Sigmoid colon (tissue), 7 donors: Measurements from ENCODE around the gene ASAP3. TPM values are rescaled to one million over a fixed set of nuclear protein-coding genes. Genes with fewer than 3 reads are reported as not detected.

Experiments used
- DNase-seq: peaks from one replicate; pipeline ENCODE4 v3.0.0-alpha.2; 2019
- H3K27ac ChIP-seq, 4 donors: fragments of 200-600 bp; sonication (generic); one replicate each; pipeline ENCODE4 v1.5.1; 2016 to 2019; ENCODE audit warnings: mild to moderate bottlenecking in 1 of 4
- H3K27me3 ChIP-seq, 3 donors: fragments of 200-600 bp; sonication (generic); one replicate each; pipeline ENCODE4 v1.5.1; 2019; ENCODE audit warnings: mild to moderate bottlenecking in 1 of 3
- H3K36me3 ChIP-seq, 4 donors: fragments of 200-600 bp; sonication (generic); one replicate each; pipeline ENCODE4 v1.5.1; 2016 to 2019
- H3K4me1 ChIP-seq, 4 donors: fragments of 200-600 bp; sonication (generic); one replicate each; pipeline ENCODE4 v1.5.1; 2017 to 2019
- H3K4me3 ChIP-seq, 4 donors: fragments of 200-600 bp; sonication (generic); one replicate each; pipeline ENCODE4 v1.5.1; 2017 to 2019; ENCODE audit warnings: mild to moderate bottlenecking in 2 of 4, moderate library complexity in 1 of 4
- H3K9me3 ChIP-seq, 4 donors: fragments of 200-600 bp in 3 of 4; sonication (generic) in 3 of 4; one replicate each; pipeline versions ENCODE4 v1.5.1 to v1.6.1; 2013 to 2019
- CTCF ChIP-seq, 4 experiments: fragments of 450-650 bp in 3 of 4; fragments of 200-600 bp in 1 of 4; IDR thresholded peaks; one replicate each; pipeline ENCODE4 v1.5.1; 2016 to 2019; ENCODE audit warnings: antibody characterized with exemption in 4 of 4, mild to moderate bottlenecking in 3 of 4, moderate library complexity in 2 of 4
- EP300 ChIP-seq, 4 donors: sonication (generic); formaldehyde crosslinking; IDR thresholded peaks; one replicate each; pipeline ENCODE4 v1.6.1; 2017; ENCODE audit warnings: antibody characterized with exemption in 4 of 4
- POLR2A ChIP-seq, 2 donors: fragments of 450-650 bp; IDR thresholded peaks; one replicate each; pipeline ENCODE4 v1.6.1; 2016; ENCODE audit warnings: antibody characterized with exemption in 2 of 2, mild to moderate bottlenecking in 2 of 2, moderate library complexity in 2 of 2
- POLR2AphosphoS5 ChIP-seq, 4 donors: sonication (generic); formaldehyde crosslinking; IDR thresholded peaks; one replicate each; pipeline ENCODE4 v1.6.1; 2017; ENCODE audit warnings: antibody characterized with exemption in 4 of 4
- WGBS, 2 donors: extraction: QIAGEN DNeasy Blood & Tissue Kit; methylation state at CpG; one replicate each; pipeline ENCODE4 v1.1.7; 2013; 5-methylcytosine and 5-hydroxymethylcytosine counted together
- intact Hi-C: fragments of 100-400 bp; cut with DNase I; formaldehyde crosslinking; loops from one replicate; pipeline ENCODE4 v1.15.1; 2023
- polyA plus RNA-seq, 3 donors: library from polyadenylated mRNA; stranded (reverse); fragments of 200-250 nt; gene quantifications; one replicate each; pipeline ENCODE4 v1.2.3, GENCODE V29; 2013
- total RNA-seq, 4 donors: library from RNA; depleted of rRNA; stranded (reverse); fragments of >200 nt; gene quantifications; one replicate each; pipeline ENCODE4 v1.1.0, GENCODE V29; 2016
- donor health status: healthy with polysubstance abuse.
- donor health status: Bipolar disorder and iron deficiency.
- donor health status: healthy.

ASAP3 gene
- total and polyA plus RNA-seq, 7 donors = 20.6 to 51.0 (median 22.5) TPM

GRCh38 chr1:23399229-23399628 lies 84.8 kb downstream of the ASAP3 start:
- 88 to 95% methylated on average over 1 of the region's 1 CpG for WGBS, 2 donors
- DNase-seq = no peak
- H3K4me3 ChIP-seq = no peak overlapping the region
- no peaks in the 10 kb centered on the region for H3K27me3 ChIP-seq
- no peaks in the 10 kb centered on the region for H3K9me3 ChIP-seq
- TF ChIP-seq POLR2A (IDR thresholded peaks at IDR 0.05) = no peak
- no peak for TF ChIP-seq POLR2AphosphoS5 (IDR thresholded peaks at IDR 0.05)
- TF ChIP-seq CTCF (IDR thresholded peaks at IDR 0.05) = no peak
- no peak for TF ChIP-seq EP300 (IDR thresholded peaks at IDR 0.05)
- peaks cover 0 to 39% (median 30%) of the 10 kb centered on the region in 4 donors for H3K4me1 ChIP-seq
- H3K36me3 ChIP-seq = peaks cover 0 to 18% (median 4%) of the 10 kb centered on the region in 4 donors
- H3K27ac ChIP-seq = no peak overlapping the region
- intact Hi-C loops = no loop called here

DNA sequence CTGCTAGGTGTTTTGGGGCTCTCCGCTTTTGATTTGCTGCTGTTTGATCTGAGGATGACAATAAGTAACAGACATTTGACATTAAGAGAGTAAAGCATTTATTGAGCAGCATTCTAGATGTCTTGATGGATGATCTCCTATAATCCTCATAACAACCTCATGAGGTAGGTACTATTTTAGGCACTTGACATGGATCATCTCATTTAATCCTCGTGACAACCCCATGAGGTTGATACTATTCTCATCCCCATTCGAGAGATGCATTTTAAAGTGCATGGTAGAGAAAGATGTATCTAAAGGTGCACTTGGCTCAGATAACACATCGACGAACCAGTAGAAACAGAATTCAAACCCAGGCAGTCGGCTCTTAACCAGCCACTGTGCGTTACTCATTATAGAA lies 86.1 kb downstream of the ASAP3 start:
- Histone ChIP-seq H3K36me3 (peaks cover 0 to 18% (median 4%) of the 10 kb centered on the region in 4 donors), H3K4me1 (peaks cover 0 to 39% (median 29%) of the 10 kb centered on the region in 4 donors), H3K4me3 (no peak overlapping the region), H3K9me3 (no peaks in the 10 kb centered on the region), H3K27me3 (no peaks in the 10 kb centered on the region), H3K27ac (no peak overlapping the region)
- DNase-seq = no peak
- WGBS, 2 donors = 95 to 96% methylated on average over 7 of the region's 7 CpGs
- no peak for TF ChIP-seq POLR2AphosphoS5 (IDR thresholded peaks at IDR 0.05)
- TF ChIP-seq CTCF (IDR thresholded peaks at IDR 0.05) = no peak
- no peak for TF ChIP-seq POLR2A (IDR thresholded peaks at IDR 0.05)
- TF ChIP-seq EP300 (IDR thresholded peaks at IDR 0.05) = no peak
- intact Hi-C loops = no loop called here

DNA sequence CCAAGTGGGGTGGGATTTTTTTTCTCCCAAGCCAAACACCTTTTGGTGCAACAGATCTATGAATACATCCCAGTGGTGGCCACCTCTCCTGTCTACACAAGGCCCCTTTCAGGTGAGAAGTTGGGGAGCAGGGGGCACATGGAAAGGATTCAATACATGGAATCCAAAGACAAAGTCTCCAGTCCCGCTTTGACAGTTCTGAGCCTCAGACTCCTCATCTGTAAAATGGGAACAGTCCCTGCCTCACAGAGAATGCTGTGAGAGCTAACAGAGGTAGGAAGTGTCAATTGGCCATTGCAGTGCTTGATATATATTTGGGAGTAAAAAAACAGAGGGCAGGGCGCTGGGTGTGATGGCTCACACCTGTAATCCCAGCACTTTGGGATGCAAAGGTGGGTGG lies 87.6 kb downstream of the ASAP3 start:
- no peaks in the 10 kb centered on the region for H3K27me3 ChIP-seq
- no peak overlapping the region for H3K4me3 ChIP-seq
- peak overlapping the region in 2 of 4 donors; percentile 75 to 87 for H3K27ac ChIP-seq
- DNase-seq = no peak
- no peaks in the 10 kb centered on the region for H3K9me3 ChIP-seq
- peaks cover 0 to 33% (median 27%) of the 10 kb centered on the region in 4 donors for H3K4me1 ChIP-seq
- intact Hi-C loops = no loop called here
- H3K36me3 ChIP-seq = peaks cover 0 to 12% (median 4%) of the 10 kb centered on the region in 4 donors
- 91% methylated on average over 2 of the region's 2 CpGs for WGBS, 2 donors
- TF ChIP-seq EP300 (IDR thresholded peaks at IDR 0.05) = no peak
- TF ChIP-seq POLR2AphosphoS5 (IDR thresholded peaks at IDR 0.05) = no peak
- no peak for TF ChIP-seq POLR2A (IDR thresholded peaks at IDR 0.05)
- TF ChIP-seq CTCF (IDR thresholded peaks at IDR 0.05) = no peak

DNA sequence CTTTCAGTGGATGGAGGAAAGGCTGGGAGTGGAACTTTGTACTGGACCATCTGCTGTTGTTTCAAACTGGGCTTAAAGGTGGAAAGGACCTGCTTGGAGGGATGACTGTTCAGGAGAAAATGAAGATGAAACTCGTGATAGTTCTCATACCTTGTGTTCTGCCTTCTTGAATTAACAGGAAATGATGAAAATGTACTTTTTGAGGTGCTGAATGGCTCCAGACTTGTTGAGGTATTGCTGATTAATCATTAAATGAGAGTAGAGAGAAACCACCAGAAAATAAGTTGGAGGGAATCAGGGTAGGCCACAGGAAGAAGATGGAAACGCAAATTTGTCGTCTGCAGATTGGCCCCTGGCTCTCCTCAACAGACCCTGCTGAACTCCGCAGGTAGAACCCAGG lies 88.1 kb downstream of the ASAP3 start:
- peaks cover 0 to 12% (median 4%) of the 10 kb centered on the region in 4 donors for H3K36me3 ChIP-seq
- no peak for DNase-seq
- H3K4me1 ChIP-seq = peaks cover 0 to 33% (median 27%) of the 10 kb centered on the region in 4 donors
- no peaks in the 10 kb centered on the region for H3K27me3 ChIP-seq
- 83 to 91% methylated on average over 4 of the region's 4 CpGs for WGBS, 2 donors
- no peaks in the 10 kb centered on the region for H3K9me3 ChIP-seq
- H3K27ac ChIP-seq = peak overlapping the region; percentile 73 to 87 (median 77)
- TF ChIP-seq POLR2AphosphoS5 (IDR thresholded peaks at IDR 0.05) (no peak), EP300 (IDR thresholded peaks at IDR 0.05) (no peak), POLR2A (IDR thresholded peaks at IDR 0.05) (no peak), CTCF (IDR thresholded peaks at IDR 0.05) (no peak)
- no peak overlapping the region for H3K4me3 ChIP-seq
- intact Hi-C loops = no loop called here

- no peak for TF ChIP-seq CTCF (IDR thresholded peaks at IDR 0.05)
- no peak for TF ChIP-seq POLR2AphosphoS5 (IDR thresholded peaks at IDR 0.05)
- no peaks in the 10 kb centered on the region for H3K9me3 ChIP-seq
- peaks cover 0 to 12% (median 4%) of the 10 kb centered on the region in 4 donors for H3K36me3 ChIP-seq
Measured at GRCh38 chr1:23395154-23395724, 88.7 kb downstream of the ASAP3 start.

More at GRCh38 chr1:23395154-23395724, 88.7 kb downstream of the ASAP3 start:
- peak overlapping the region; percentile 73 to 87 (median 77) for H3K27ac ChIP-seq
- DNase-seq = no peak
- intact Hi-C loops = no loop called here
- peak overlapping the region in 1 of 4 donors; percentile 0 for H3K4me3 ChIP-seq
- WGBS, 2 donors = 67 to 71% methylated on average over 8 of the region's 8 CpGs
- H3K4me1 ChIP-seq = peaks cover 0 to 33% (median 27%) of the 10 kb centered on the region in 4 donors
- H3K27me3 ChIP-seq = no peaks in the 10 kb centered on the region
